Hepatocyte (in vitro differentiated cells): ENCODE measurements around the gene PLCB4. TPM values are rescaled to one million over a fixed set of nuclear protein-coding genes. Genes with fewer than 3 reads are reported as not detected.

Experiments used
- DNase-seq: peaks from one replicate; pipeline ENCODE4 v3.0.0-alpha.2; 2016; ENCODE audit warnings: low spot score
- H2AFZ ChIP-seq: fragments of 200-600 bp; sonication (generic); 2 replicates; pipeline ENCODE4 v1.6.0; 2016; ENCODE audit warnings: antibody characterized with exemption, mild to moderate bottlenecking
- H3K27ac ChIP-seq: fragments of 200-600 bp; sonication (generic); 2 replicates; pipeline ENCODE4 v1.5.1; 2016; ENCODE audit warnings: mild to moderate bottlenecking
- H3K27me3 ChIP-seq: fragments of 200-600 bp; sonication (generic); 2 replicates; pipeline ENCODE4 v1.6.1; 2016
- H3K36me3 ChIP-seq: fragments of 200-600 bp; sonication (generic); replicated peaks from 2 replicates; pipeline ENCODE4 v1.5.1; 2016; ENCODE audit warnings: low read depth; ENCODE audit not compliant: insufficient read depth
- H3K4me1 ChIP-seq: fragments of 200-600 bp; sonication (generic); 2 replicates; pipeline ENCODE4 v1.5.1; 2016; ENCODE audit warnings: mild to moderate bottlenecking, moderate library complexity; ENCODE audit not compliant: insufficient read depth
- H3K4me2 ChIP-seq: fragments of 200-600 bp; sonication (generic); 2 replicates; pipeline ENCODE4 v1.6.0; 2016
- H3K4me3 ChIP-seq: fragments of 200-600 bp; sonication (generic); 2 replicates; pipeline ENCODE4 v1.5.1; 2016; ENCODE audit warnings: mild to moderate bottlenecking
- H3K79me2 ChIP-seq: fragments of 200-600 bp; sonication (generic); 2 replicates; pipeline ENCODE4 v1.6.0; 2017; ENCODE audit warnings: mild to moderate bottlenecking
- H3K9me2 ChIP-seq: fragments of 200-600 bp; sonication (generic); replicated peaks from 2 replicates; pipeline ENCODE4 v1.6.0; 2017; ENCODE audit warnings: mild to moderate bottlenecking; ENCODE audit not compliant: insufficient read depth
- H3K9me3 ChIP-seq: fragments of 200-600 bp; sonication (generic); 2 replicates; pipeline ENCODE4 v1.5.1; 2016; ENCODE audit warnings: low read depth, mild to moderate bottlenecking
- H4K20me1 ChIP-seq: fragments of 200-600 bp; sonication (generic); 2 replicates; pipeline ENCODE4 v1.6.0; 2016; ENCODE audit warnings: mild to moderate bottlenecking; ENCODE audit not compliant: insufficient read depth, poor library complexity, severe bottlenecking
- CTCF ChIP-seq: fragments of 200-600 bp; sonication (generic); IDR thresholded peaks from 2 replicates; pipeline ENCODE4 v1.5.1; 2016; ENCODE audit warnings: antibody characterized with exemption, mild to moderate bottlenecking; ENCODE audit not compliant: poor library complexity
- EZH2 ChIP-seq: fragments of 200-600 bp; sonication (generic); IDR thresholded peaks from 2 replicates; pipeline ENCODE4 v1.6.1; 2016; ENCODE audit warnings: antibody characterized with exemption, mild to moderate bottlenecking, borderline replicate concordance
- EZH2phosphoT487 ChIP-seq: fragments of 200-600 bp; sonication (generic); IDR thresholded peaks from one replicate; pipeline ENCODE4 v1.6.1; 2018; ENCODE audit warnings: antibody characterized with exemption, mild to moderate bottlenecking, low read depth, moderate library complexity; ENCODE audit not compliant: unreplicated experiment, severe bottlenecking
- WGBS: methylation state at CpG from one replicate; pipeline ENCODE4 v1.1.6; 2016; ENCODE audit warnings: low lambda C conversion rate; ENCODE audit errors: missing lambda C conversion rate; 5-methylcytosine and 5-hydroxymethylcytosine counted together
- polyA plus RNA-seq: library from polyadenylated mRNA; unstranded; fragments of >200 nt; fragmentation: Nextera tagmentation; extraction: Ambion mirVana; gene quantifications from 2 replicates; pipeline ENCODE4 v1.2.1, GENCODE V29; 2016
- total RNA-seq: library from RNA; depleted of rRNA; stranded (reverse); fragments of >200 nt; gene quantifications from 2 replicates; pipeline ENCODE4 v1.2.3, GENCODE V29; 2014

The PLCB4 gene
- total and polyA plus RNA-seq, 2 experiments from 2014 or later: 6.4 to 15.0 TPM

DNA sequence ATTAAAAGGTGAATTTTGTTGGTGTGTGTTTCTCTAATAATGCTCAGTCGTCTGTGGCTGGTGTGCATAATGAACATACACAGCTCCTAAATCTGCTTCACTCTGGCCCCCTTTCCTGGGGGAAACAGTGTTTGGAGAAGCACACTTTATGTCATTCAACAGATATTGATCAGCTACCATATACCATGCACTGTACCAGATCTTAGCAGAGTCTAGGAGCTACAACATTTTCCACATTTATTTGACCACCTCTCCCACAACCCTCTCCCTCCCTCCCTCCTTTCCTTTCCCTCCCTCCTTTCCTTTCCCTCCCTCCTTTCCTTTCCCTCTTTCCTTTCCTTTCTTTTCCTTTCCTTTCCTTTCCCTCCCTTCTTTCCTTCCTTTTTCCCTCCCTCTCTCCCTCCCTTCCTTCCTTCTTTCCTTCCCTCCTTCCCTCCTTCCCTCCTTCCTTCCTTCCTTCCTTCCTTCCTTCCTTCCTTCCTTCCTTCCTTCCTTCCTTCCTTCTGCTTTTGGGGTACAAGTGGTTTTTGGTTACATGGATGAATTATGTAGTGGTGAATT lies 85.7 kb downstream of the PLCB4 start:
- Histone ChIP-seq H3K27ac (no peak overlapping the region), H3K9me3 (no peaks in the 10 kb centered on the region), H4K20me1 (no peaks in the 10 kb centered on the region), H3K4me3 (no peak overlapping the region), H3K27me3 (no peaks in the 10 kb centered on the region), H2AFZ (no peak overlapping the region), H3K4me2 (no peak overlapping the region), H3K79me2 (no peaks in the 10 kb centered on the region), H3K9me2 (no peaks in the 10 kb centered on the region), H3K36me3 (no peaks in the 10 kb centered on the region), H3K4me1 (no peaks in the 10 kb centered on the region)
- no peak for TF ChIP-seq CTCF
- TF ChIP-seq EZH2phosphoT487: no peak
- TF ChIP-seq EZH2: no peak
- 90% methylated on average over 1 of the region's 1 CpG for WGBS
- no peak for DNase-seq

DNA sequence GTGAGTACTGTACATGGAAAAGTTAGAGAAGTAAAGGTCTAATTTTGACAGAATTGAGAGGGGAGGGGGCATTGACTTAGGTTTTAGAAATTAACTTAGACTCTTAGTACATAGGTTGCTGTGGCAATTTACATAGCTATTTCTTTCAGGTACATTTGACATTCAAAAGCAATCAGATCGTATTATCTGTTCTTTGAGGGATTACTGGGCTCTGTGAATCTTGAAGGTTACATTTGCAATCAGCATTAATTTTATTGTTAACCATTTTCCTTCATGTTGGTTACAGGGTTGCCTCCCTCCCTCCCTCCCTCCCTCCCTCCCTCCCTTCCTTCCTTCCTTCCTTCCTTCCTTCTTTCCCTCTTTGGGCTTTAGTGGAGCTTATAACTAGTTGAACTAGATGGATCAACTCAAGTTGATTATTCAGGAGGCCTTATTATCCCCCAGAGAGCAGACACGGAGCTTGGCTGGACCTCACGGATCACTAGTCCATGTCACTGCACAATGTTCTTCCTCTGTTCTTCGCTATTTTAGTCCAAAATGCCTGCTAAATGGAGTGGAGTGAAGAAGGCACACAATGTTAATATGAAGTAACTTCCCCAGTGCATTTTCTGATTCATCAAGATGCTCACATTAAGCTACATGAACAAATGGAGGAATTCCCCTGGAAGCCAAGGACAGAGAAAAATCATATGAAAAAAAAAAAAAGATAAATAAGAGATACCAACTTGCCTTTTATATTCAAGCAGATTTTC lies 87.8 kb downstream of the PLCB4 start:
- no peaks in the 10 kb centered on the region for H3K9me3 ChIP-seq
- H3K4me3 ChIP-seq: no peak overlapping the region
- H3K36me3 ChIP-seq: no peaks in the 10 kb centered on the region
- H4K20me1 ChIP-seq: no peaks in the 10 kb centered on the region
- H3K4me1 ChIP-seq: peaks cover 3% of the 10 kb centered on the region
- no peak overlapping the region for H2AFZ ChIP-seq
- H3K4me2 ChIP-seq: no peak overlapping the region
- TF ChIP-seq EZH2phosphoT487 (no peak), CTCF (no peak), EZH2 (no peak)
- 92% methylated on average over 4 of the region's 4 CpGs for WGBS
- no peak for DNase-seq
- no peaks in the 10 kb centered on the region for H3K79me2 ChIP-seq
- H3K27ac ChIP-seq: no peak overlapping the region
- H3K9me2 ChIP-seq: no peaks in the 10 kb centered on the region
- no peaks in the 10 kb centered on the region for H3K27me3 ChIP-seq

DNA sequence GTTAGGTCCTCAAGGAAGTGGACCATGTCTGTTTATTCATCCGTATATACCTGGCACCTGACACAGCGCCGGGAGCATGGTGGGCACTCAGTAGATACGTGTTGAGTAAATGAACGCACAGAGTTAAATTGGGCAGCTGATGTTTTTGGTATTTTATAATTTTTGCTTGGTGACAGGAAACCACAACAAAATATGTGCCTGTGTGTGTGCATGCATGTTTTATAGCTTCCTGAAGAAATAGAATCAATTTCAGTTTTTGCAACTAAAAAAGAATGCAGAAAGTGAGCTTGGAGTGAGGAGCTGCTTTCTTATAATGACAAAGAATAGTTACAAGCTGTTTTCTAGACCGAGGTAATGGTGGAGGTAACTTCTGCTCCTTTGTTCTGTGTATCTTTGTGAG lies 91.4 kb downstream of the PLCB4 start:
- 77% methylated on average over 6 of the region's 6 CpGs for WGBS
- H3K27me3 ChIP-seq: no peaks in the 10 kb centered on the region
- no peak overlapping the region for H3K27ac ChIP-seq
- TF ChIP-seq EZH2: no peak
- TF ChIP-seq EZH2phosphoT487: no peak
- no peak for TF ChIP-seq CTCF
- no peaks in the 10 kb centered on the region for H3K36me3 ChIP-seq
- H3K4me1 ChIP-seq: peaks cover 3% of the 10 kb centered on the region
- H3K4me3 ChIP-seq: no peak overlapping the region
- H4K20me1 ChIP-seq: no peaks in the 10 kb centered on the region
- no peaks in the 10 kb centered on the region for H3K9me3 ChIP-seq
- H3K79me2 ChIP-seq: no peaks in the 10 kb centered on the region
- no peak for DNase-seq
- no peak overlapping the region for H3K4me2 ChIP-seq
- H2AFZ ChIP-seq: no peak overlapping the region
- H3K9me2 ChIP-seq: no peaks in the 10 kb centered on the region
